Progenitor cell of endocrine pancreas (in vitro differentiated cells): ENCODE results near the gene MIB1. TPM values are rescaled to one million over a fixed set of nuclear protein-coding genes. Genes with fewer than 3 reads are reported as not detected.

ENCODE experiments used
- DNase-seq: peaks from one replicate; pipeline ENCODE4 v3.0.0; 2021; ENCODE audit warnings: low spot score; ENCODE audit not compliant: unreplicated experiment
- H3K27ac Mint-ChIP-seq: 2 replicates; pipeline ENCODE4 v1.8.0; 2021; ENCODE audit warnings: mild to moderate bottlenecking, moderate library complexity, mixed read lengths
- H3K27me3 Mint-ChIP-seq: 2 replicates; pipeline ENCODE4 v1.8.0; 2021; ENCODE audit warnings: mixed read lengths
- H3K36me3 Mint-ChIP-seq: 2 replicates; pipeline ENCODE4 v1.8.0; 2022; ENCODE audit warnings: mixed read lengths; ENCODE audit not compliant: insufficient read depth
- H3K4me1 Mint-ChIP-seq: 2 replicates; pipeline ENCODE4 v1.8.0; 2021; ENCODE audit warnings: low read depth, mixed read lengths
- H3K4me3 Mint-ChIP-seq: 2 replicates; pipeline ENCODE4 v1.8.0; 2021; ENCODE audit warnings: low read depth, mild to moderate bottlenecking, moderate library complexity, mixed read lengths
- H3K9me3 Mint-ChIP-seq: 2 replicates; pipeline ENCODE4 v1.8.0; 2021; ENCODE audit warnings: low read depth, mixed read lengths
- CTCF ChIP-seq: fragments of 200-600 bp; sonication (generic); IDR thresholded peaks from one replicate; pipeline ENCODE4 v1.5.0; 2021; ENCODE audit warnings: antibody characterized with exemption, mild to moderate bottlenecking; ENCODE audit not compliant: unreplicated experiment
- total RNA-seq: library from RNA; stranded (reverse); gene quantifications from 2 replicates; pipeline ENCODE4 v1.2.1, GENCODE V29; 2021

Gene MIB1
- total RNA-seq, 1 donor from 2014 or later = 79.5 TPM

DNA sequence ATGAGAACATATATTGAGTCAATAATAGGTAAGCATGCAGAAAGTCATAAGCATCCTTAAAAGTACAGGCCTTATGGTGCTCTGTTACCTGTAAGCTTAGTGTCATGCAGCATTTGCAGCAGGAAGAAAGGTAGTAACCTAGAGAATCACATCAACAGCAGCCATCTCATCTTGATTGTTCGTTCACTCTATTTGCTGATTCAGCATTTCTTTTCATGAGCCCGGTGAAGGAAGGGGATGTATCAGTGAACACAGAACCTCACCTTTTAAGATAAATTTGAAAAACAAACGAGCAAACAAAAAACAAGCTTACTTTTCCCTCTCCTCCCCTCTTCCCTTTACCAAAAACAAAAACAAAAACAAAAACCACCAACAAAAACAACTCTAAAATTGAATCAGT, 89.9 kb downstream of the MIB1 start:
- H3K27ac Mint-ChIP-seq = no peak overlapping the region
- peaks cover 7% of the 10 kb centered on the region for H3K36me3 Mint-ChIP-seq
- H3K9me3 Mint-ChIP-seq = no peaks in the 10 kb centered on the region
- peaks cover 17% of the 10 kb centered on the region for H3K4me1 Mint-ChIP-seq
- DNase-seq = no peak
- H3K4me3 Mint-ChIP-seq = no peak overlapping the region
- H3K27me3 Mint-ChIP-seq = no peaks in the 10 kb centered on the region
- TF ChIP-seq CTCF = no peak

GRCh38 chr18:21831413-21831831, 90.8 kb downstream of the MIB1 start:
- no peak for DNase-seq
- Mint-ChIP-seq H3K27me3 (no peaks in the 10 kb centered on the region), H3K36me3 (peaks cover 5% of the 10 kb centered on the region), H3K9me3 (no peaks in the 10 kb centered on the region), H3K4me3 (no peak overlapping the region), H3K4me1 (peaks cover 13% of the 10 kb centered on the region), H3K27ac (peak overlapping the region; percentile 43)
- no peak for TF ChIP-seq CTCF

- Mint-ChIP-seq H3K4me3 (no peak overlapping the region), H3K36me3 (peaks cover 8% of the 10 kb centered on the region), H3K27me3 (no peaks in the 10 kb centered on the region), H3K4me1 (peaks cover 6% of the 10 kb centered on the region), H3K27ac (no peak overlapping the region), H3K9me3 (no peaks in the 10 kb centered on the region)
- no peak for TF ChIP-seq CTCF
- DNase-seq = no peak
Observed at GRCh38 chr18:21833604-21834298, 93.2 kb downstream of the MIB1 start.

DNA sequence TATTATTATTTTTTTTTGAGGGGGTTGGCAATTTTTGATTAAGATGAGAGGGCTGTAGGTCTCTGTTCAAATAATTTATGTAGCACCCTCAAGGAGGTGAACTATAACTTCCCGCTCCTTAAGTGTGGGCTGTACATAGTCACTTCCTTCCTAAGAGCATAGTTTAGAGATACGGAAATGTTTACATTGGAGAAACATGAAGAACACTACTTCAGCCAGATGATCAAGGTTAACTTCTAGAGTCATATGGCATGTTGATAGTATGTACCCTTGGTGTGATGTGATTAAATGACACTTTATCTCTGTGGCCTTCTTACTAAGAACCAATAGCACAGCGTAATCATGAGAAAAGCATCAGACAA, 93.7 kb downstream of the MIB1 start:
- H3K9me3 Mint-ChIP-seq = no peaks in the 10 kb centered on the region
- no peaks in the 10 kb centered on the region for H3K27me3 Mint-ChIP-seq
- H3K4me1 Mint-ChIP-seq = peaks cover 3% of the 10 kb centered on the region
- no peak for TF ChIP-seq CTCF
- peaks cover 8% of the 10 kb centered on the region for H3K36me3 Mint-ChIP-seq
- no peak for DNase-seq
- H3K4me3 Mint-ChIP-seq = no peak overlapping the region
- no peak overlapping the region for H3K27ac Mint-ChIP-seq

GRCh38 chr18:21841570-21841969, 101.0 kb downstream of the MIB1 start:
- Mint-ChIP-seq H3K9me3 (no peaks in the 10 kb centered on the region), H3K36me3 (peaks cover 31% of the 10 kb centered on the region), H3K27me3 (no peaks in the 10 kb centered on the region), H3K4me3 (no peak overlapping the region), H3K4me1 (no peaks in the 10 kb centered on the region), H3K27ac (no peak overlapping the region)
- no peak for DNase-seq
- TF ChIP-seq CTCF = no peak
